Measurements from ENCODE around the gene SEMA3G. TPM values are rescaled to one million over a fixed set of nuclear protein-coding genes. Genes with fewer than 3 reads are reported as not detected.

The SEMA3G gene
- total RNA-seq, 1 donor from 2014 or later = not detected

DNA sequence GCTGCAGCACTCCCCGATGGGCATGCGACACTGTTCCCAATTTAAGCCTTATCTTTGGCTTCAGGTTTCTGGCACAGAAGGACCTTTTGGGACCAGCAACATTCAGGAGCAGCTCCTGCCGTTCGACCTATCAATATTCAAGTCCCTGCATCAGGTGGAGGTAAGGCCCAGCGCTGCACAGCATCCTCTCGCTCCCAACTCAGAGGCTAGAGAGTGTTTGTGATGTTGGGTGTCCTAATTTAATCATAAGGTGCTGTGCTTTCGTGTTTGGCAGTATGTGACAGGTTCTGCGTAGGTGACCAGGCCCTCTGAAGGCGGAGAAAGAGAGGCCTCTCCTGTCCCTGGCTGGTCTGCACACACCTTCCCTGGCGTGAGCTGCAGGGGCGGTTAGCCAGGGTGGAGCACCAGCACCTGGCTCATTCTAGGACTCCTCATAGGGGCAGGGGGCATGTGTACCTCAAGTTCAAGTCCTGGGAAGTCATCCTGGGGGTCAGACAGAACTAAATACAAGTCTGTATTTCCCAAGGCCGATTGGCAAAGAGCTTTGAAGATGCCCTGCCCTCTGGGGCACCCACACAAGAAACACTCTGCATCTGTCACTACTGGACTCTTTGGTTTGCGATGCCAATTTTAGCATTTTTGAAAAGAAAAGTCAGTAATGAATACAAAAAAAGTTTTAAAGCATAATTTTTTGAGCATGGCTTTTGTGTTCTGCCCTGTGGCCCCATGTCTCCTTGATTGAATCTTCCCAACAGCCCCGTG is 27.5 kb upstream of the SEMA3G start:
- H3K9me3 Mint-ChIP-seq = no peaks in the 10 kb centered on the region
- CTCF ChIA-PET = no interaction called here
- ATAC-seq (ENCODE audit: low read depth) (no peak), DNase-seq (no peak)
- POLR2A ChIA-PET = interaction anchor here (0.6 kb wide), 1 partner anchor 211 kb away, joined by 3 read pairs; no protein-coding TSS in a partner anchor
- intact Hi-C loops (cut with micrococcal nuclease) = loop anchor here (2.0 kb wide), 1 partner anchor 64 kb away; the partner anchor contains the start of gene UQCC5
- H3K27me3 Mint-ChIP-seq = no peaks in the 10 kb centered on the region
- H3K27ac Mint-ChIP-seq = no peak overlapping the region
- H3K36me3 Mint-ChIP-seq (ENCODE audit: low read depth) = peaks cover 72% of the 10 kb centered on the region
- no peak overlapping the region for H3K4me3 Mint-ChIP-seq
- TF ChIP-seq CTCF (IDR thresholded peaks at IDR 0.05) = no peak
- H3K4me1 Mint-ChIP-seq = no peaks in the 10 kb centered on the region

- TF ChIP-seq CTCF (IDR thresholded peaks at IDR 0.05) = no peak
- ChIA-PET POLR2A (interaction anchor here (0.6 kb wide), 1 partner anchor 210 kb away, joined by 3 read pairs; no protein-coding TSS in a partner anchor), CTCF (no interaction called here)
Observed at GRCh38 chr3:52471371-52472238, 26.7 kb upstream of the SEMA3G start.

GRCh38 chr3:52470920-52471319 is 26.0 kb upstream of the SEMA3G start:
- DNase-seq (no peak), ATAC-seq (ENCODE audit: low read depth) (no peak)
- Mint-ChIP-seq H3K27ac (no peak overlapping the region), H3K27me3 (no peaks in the 10 kb centered on the region), H3K9me3 (no peaks in the 10 kb centered on the region), H3K36me3 (ENCODE audit: low read depth) (peaks cover 64% of the 10 kb centered on the region), H3K4me1 (no peaks in the 10 kb centered on the region), H3K4me3 (no peak overlapping the region)
- POLR2A ChIA-PET = interaction anchor here (0.6 kb wide), 1 partner anchor 335 kb away, joined by 5 read pairs; no protein-coding TSS in a partner anchor
- no peak for TF ChIP-seq CTCF (IDR thresholded peaks at IDR 0.05)
- intact Hi-C loops (cut with micrococcal nuclease) = no loop called here
- CTCF ChIA-PET = no interaction called here

More at GRCh38 chr3:52471371-52472238, 26.7 kb upstream of the SEMA3G start:
- Mint-ChIP-seq H3K27ac (no peak overlapping the region), H3K4me3 (no peak overlapping the region), H3K4me1 (no peaks in the 10 kb centered on the region), H3K27me3 (no peaks in the 10 kb centered on the region), H3K36me3 (ENCODE audit: low read depth) (peaks cover 66% of the 10 kb centered on the region), H3K9me3 (no peaks in the 10 kb centered on the region)
- intact Hi-C loops (cut with micrococcal nuclease) = loop anchor here (2.0 kb wide), 1 partner anchor 65 kb away; the partner anchor contains the start of gene UQCC5
- DNase-seq (peak; percentile 35), ATAC-seq (ENCODE audit: low read depth) (peak; percentile 57)

DNA sequence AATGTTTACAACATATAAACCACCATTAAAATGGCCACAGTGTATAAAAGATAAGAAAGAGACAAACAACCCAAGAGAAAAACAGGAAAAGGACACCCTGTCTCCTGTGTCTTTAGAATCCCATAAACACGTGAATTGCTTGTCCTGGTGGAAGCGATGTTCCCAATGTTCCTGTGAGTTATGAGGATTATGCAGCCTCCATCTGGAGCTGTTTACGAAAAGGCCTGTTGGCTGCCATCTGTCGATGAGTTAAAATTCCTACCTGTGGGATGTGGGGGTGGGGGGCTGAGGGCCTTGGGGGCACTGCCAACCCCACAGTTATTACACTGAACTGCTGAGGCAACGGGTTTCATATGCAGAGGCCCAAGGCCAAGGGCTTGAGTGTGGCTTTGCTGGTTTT is 24.1 kb upstream of the SEMA3G start:
- no peak overlapping the region for H3K4me3 Mint-ChIP-seq
- intact Hi-C loops (cut with micrococcal nuclease) = no loop called here
- H3K36me3 Mint-ChIP-seq (ENCODE audit: low read depth) = peaks cover 56% of the 10 kb centered on the region
- H3K4me1 Mint-ChIP-seq = no peaks in the 10 kb centered on the region
- no peak overlapping the region for H3K27ac Mint-ChIP-seq
- H3K9me3 Mint-ChIP-seq = no peaks in the 10 kb centered on the region
- TF ChIP-seq CTCF (IDR thresholded peaks at IDR 0.05) = no peak
- ATAC-seq (ENCODE audit: low read depth) (no peak), DNase-seq (no peak)
- ChIA-PET POLR2A (no interaction called here), CTCF (no interaction called here)
- no peaks in the 10 kb centered on the region for H3K27me3 Mint-ChIP-seq

- ChIA-PET POLR2A (no interaction called here), CTCF (no interaction called here)
- DNase-seq (no peak), ATAC-seq (ENCODE audit: low read depth) (no peak)
- Mint-ChIP-seq H3K27ac (no peak overlapping the region), H3K36me3 (ENCODE audit: low read depth) (peaks cover 51% of the 10 kb centered on the region), H3K27me3 (no peaks in the 10 kb centered on the region), H3K9me3 (no peaks in the 10 kb centered on the region), H3K4me1 (peaks cover 2% of the 10 kb centered on the region), H3K4me3 (no peak overlapping the region)
- TF ChIP-seq CTCF (IDR thresholded peaks at IDR 0.05) = no peak
- intact Hi-C loops (cut with micrococcal nuclease) = no loop called here
Observed at GRCh38 chr3:52468336-52468735, 23.4 kb upstream of the SEMA3G start.

All from activated B cell treated with CpG ODN at 0.5 μM for 24 hours (primary cell).